Right ventricle myocardium superior (tissue), 1 donor: ENCODE results near the gene ZNF516. TPM values are rescaled to one million over a fixed set of nuclear protein-coding genes. Genes with fewer than 3 reads are reported as not detected.
A peak's percentile ranks its signal among the peaks of the same experiment; 100 is the strongest.

ENCODE experiments used
- ATAC-seq: fragments of 200-7000 bp; cut with Tn5 transposase; one replicate; pipeline ENCODE4 v1.9.1; 2020; ENCODE audit warnings: mild to moderate bottlenecking; ENCODE audit not compliant: poor library complexity
- DNase-seq: peaks from one replicate; pipeline ENCODE4 v3.0.0-alpha.2; 2020
- intact Hi-C: fragments of 100-400 bp; cut with DNase I; formaldehyde crosslinking; loops from one replicate; pipeline ENCODE4 v1.11.2; 2022
- total RNA-seq: library from RNA; stranded (reverse); fragmentation: NEBNext Ultra II Directional; extraction: Animal tissue kit (Norgen Biotek cat#: 25700); gene quantifications from one replicate; pipeline ENCODE4 v1.2.1, GENCODE V29; 2021
- donor health status: DM: no; HTN: yes; CAD: no; lungs with severe emphysema.

ZNF516 gene
- total RNA-seq, 1 donor from 2014 or later: 12.6 TPM

DNA sequence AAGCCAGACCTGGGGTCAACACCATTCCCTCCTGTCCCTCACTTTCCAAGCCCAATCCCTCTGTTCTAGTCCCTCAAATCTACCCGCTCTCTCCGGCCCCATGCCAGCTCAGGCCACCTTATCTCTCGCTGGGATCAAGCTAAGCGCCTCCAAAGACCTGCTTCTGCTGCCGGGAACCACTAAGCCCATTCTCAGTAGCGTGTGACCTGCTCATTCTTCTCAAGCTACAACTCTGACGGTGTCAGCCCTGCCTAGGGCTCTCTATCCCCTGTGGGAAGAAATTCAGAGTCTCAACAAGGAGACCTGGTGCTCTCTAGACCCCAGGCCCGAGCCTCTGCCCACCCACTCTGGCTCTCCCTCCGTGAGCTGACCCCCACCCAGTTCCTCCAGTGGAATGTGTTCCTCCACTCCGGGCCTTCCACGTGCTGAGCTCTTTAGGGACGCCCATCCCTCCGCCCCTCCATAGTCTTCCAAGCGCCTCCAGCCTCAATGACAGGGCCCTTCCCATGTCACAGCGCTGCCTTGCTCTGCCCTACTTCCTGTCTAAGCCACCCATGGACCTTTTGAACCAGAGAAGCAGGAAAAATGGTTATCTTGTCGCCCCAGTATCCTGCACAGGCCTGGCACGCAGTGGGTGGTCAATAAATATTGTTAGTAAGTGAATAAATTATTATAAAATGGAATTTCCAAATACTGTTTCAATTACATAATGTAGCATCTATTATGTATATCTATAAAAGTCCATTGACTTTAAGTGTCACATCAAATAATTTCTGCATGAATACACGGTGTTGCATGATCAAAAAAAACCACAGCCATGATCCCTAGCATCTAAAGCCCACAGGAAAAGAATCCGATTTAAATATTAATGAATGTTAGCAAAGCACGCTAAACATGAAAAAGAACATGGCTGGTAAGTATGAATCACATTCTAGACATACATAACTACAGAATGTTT, 127.6 kb downstream of the ZNF516 start:
- no peak for ATAC-seq
- intact Hi-C loops: no loop called here
- no peak for DNase-seq

DNA sequence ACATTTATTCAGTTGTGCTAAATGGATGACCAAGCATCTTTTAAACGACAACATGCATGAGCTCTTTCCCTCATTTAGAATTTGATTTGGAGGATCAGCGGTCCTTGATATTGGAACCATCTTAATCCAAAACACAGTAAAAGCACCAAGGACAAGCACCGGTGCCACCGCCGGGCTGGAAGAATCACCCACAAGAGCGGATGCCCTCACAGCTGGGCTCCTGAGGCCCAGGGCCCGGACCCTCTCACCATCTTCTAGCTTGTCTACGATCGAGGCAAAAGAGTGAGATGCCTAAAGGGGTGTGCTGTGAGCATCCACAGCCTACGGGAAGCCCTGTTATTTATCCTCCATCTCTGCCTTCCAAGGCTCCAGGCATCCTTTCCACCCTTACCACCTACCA, 129.5 kb downstream of the ZNF516 start:
- ATAC-seq: no peak
- no peak for DNase-seq
- intact Hi-C loops: no loop called here

DNA sequence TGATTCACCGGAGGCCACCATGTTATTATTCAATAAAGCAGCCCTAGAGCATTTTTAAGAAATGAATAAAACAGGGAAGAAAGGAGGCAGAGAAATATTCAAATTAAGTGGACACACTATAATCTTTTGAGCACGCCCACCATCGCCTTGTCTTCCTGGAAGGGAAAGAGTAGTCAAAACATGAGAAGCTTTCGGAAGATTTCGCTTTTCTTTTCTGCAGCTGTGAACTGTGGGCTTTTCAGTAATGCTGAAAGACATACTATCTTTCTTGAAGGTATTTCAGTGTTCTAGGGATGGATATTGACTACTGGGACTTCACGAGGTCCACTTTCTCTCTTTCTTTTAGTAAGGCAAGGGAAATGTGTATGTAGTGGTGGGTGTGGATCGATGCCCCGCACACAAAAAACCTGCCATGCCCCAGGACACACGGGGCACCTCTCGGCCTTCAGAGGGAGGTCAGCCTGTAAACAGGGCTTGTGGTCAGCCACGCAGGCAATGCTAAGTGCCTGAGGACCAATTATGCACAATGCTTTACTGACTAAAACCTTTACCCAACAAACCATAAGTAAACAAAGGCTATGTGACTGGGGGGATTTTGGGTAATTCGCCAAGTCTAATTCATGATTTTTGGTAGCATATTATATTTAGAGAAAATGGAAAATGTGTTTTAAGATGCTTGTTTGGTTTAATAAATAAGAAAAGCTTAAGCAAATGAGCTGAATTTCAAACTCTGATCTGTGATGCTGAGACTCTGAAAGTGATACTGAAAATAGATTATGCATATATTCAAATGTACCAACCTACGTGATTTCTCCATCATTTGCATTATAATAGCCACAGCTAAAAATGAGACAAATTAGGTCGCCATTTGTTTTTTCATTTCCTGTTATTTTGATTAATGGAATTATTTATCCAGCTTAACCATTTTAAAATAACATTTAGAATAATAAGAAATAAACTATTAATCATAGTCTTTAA, 130.5 kb downstream of the ZNF516 start:
- no peak for DNase-seq
- intact Hi-C loops: no loop called here
- ATAC-seq: no peak

DNA sequence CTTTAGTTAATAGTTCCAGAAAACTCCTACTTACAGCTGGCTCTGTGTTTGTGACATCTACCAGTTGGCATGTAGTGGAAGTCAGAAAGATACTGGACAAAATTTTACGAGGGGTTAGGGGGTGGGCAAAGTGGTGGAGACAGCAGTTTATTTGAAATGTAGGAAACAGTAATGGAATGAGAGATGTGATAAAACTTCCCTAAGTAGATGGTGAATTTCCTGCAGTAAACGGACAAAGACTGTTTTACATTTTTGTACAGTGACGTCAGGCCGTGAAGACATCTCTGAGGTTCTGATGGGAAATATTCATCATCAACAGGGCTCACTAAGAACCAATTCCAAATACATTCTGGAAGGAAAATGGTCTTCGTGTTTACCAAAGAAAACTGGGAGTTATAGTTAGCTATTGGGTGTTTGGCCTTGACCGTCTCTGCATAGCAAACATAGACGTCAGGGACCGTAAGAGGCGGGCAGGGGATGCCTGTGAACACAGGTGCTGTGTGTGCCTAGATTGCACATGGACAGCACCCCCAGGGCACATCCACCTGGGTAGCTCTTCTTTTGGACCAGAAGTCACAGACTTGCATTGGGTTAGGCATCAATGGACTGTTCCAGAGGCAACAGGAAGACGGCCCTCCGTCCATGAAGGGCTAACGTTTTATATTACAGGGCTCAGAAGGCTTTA, 131.5 kb downstream of the ZNF516 start:
- DNase-seq: no peak
- intact Hi-C loops: no loop called here
- ATAC-seq: no peak

DNA sequence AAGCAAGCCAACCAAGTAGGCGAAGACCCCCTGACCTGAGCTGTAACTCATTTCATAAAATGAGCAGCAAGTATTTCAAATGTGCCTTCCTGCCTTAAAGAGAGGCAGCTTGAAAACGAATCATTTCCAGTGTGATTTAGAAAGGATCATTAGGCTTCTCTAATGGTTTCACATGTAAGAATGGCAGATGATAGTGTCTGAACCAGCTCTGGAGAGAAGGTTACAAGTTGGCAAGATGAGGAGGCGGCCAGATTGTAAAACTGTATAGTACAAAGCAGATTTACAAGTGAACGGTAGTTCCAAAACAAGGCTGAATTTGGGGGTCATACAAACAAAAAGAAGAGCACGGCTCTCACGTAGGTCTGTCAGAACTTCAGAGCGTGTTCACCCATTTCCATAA, 132.4 kb downstream of the ZNF516 start:
- intact Hi-C loops: no loop called here
- ATAC-seq (no peak), DNase-seq (no peak)

DNA sequence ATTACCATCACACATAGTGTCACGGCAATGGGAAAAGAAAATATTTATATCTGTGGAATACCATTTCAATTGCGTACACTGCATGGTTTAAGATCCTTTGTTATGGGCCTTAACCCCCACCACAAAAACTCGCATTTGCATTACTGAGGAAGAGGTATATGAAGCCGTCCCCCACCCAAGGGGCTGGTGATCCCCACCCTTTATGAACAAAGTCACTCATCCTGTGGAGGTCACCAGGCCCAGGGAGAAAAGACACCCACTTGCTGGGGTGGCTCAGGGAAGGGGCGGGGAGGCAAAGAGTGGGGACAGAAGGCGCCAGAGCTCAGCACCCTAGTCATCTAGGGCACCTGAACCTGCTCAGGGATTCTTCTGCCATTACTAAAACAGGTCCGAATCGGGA, 133.8 kb downstream of the ZNF516 start:
- intact Hi-C loops: no loop called here

DNA sequence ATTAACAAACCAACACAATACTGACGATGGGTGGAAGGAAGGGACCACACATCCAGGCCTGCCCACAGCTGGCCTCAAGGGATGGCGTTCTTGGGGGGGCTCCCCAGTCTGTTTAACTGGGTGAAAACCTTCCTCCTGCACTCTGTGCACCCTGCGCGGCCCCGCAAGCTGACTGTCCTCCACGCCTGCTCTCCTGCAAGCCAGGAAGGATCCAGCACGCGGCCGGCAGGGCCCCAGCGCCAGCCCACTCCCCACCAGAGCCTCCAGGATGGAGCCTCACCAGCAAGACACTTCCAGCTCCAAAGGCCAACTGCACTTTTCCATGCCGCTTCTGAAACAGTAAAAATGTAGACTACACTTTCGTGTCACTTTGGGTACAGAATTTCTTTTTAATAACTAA, 135.1 kb downstream of the ZNF516 start:
- no peak for ATAC-seq
- intact Hi-C loops: no loop called here

More for the DNA sequence above, 133.8 kb downstream of the ZNF516 start:
- no peak for ATAC-seq
- DNase-seq: no peak

DNA sequence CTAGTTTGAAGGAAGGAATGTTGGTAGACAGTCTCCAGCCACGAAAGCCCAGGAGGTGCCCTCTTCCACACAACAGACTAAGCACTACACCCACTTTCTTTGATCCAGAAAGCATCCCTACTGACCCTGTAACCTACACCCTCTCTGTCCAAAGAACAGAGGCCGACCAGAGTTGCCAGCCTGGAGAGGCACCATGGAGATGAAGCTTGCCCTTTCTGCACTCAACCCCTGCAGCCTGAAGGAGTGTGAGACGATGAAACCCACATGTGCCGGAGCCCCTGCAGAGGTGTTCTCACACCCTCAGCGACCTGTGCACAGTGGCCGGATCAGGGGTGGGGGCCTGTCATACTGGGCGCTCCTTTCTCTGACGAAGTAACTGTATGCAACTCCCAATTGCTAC, 136.3 kb downstream of the ZNF516 start:
- no peak for DNase-seq
- no peak for ATAC-seq
- intact Hi-C loops: no loop called here

More for the DNA sequence above, 135.1 kb downstream of the ZNF516 start:
- DNase-seq: no peak

DNA sequence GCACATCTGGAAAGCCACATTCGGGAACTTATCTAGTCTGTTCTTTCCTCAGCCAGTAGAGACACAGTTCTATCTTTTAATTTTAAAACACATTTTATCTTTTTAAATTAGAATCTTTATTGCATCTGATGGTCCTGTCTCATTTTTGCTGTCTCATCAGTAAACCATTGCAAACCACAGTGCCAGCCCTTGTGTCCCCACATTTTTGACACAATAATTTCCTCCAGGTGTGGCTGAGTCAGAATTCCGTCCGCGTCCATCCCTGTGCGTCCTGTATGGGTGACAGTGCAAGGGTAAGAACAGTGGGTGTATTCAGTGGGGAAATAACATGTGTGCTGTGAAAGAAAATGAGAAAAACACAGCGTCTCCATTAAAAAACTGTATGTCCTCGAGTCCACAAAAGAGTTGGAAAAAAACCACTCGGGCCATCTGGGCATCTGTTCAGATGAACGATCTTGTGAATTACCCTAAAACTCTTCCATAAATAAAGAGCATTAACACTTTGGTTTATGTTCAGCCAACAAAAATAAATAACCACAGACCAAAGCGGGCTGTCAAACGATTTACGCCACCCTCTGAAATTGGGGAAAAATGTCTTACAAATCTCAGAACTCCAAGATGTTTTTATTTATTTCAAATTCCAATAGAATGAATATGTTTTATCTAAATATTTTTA, 137.3 kb downstream of the ZNF516 start:
- intact Hi-C loops: no loop called here
- ATAC-seq: no peak
- DNase-seq: no peak

DNA sequence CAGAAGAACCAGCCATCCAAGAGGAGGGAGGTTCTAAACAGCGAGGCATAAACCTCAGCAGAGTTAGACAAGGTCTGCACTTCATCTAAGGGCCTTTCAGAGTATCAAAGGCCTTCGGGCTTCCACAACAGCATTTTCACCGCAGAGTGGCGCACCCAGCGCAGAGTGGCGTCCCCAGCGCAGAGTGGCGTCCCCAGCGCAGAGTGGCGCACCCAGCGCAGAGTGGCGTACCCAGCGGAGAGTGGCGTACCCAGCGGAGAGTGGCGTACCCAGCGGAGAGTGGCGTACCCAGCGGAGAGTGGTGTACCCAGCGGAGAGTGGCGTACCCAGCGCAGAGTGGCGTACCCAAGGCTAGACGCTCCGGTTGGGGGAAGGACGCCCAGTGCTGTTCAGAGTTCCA, 137.9 kb downstream of the ZNF516 start:
- DNase-seq: no peak
- intact Hi-C loops: no loop called here
- ATAC-seq: no peak

DNA sequence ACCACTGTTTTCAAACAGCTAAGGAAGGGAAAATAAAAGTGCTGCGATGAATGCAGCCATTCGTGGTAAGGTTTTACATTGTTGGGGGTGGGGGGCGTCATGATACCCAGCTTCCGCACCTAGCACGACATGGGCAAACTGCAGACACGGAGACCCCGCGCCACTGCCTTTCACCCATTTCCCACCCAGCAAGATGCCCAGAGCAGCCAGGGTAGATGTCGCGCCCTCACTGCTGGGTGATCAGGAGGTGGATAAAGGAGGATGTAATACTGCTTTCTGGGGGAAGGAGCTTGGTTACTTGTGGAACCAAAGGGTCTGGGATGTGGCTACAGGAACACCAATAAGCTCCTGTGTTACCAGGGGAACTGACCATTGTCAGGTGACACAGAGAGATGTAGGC, 138.4 kb downstream of the ZNF516 start:
- intact Hi-C loops: no loop called here
- DNase-seq (no peak), ATAC-seq (no peak)

DNA sequence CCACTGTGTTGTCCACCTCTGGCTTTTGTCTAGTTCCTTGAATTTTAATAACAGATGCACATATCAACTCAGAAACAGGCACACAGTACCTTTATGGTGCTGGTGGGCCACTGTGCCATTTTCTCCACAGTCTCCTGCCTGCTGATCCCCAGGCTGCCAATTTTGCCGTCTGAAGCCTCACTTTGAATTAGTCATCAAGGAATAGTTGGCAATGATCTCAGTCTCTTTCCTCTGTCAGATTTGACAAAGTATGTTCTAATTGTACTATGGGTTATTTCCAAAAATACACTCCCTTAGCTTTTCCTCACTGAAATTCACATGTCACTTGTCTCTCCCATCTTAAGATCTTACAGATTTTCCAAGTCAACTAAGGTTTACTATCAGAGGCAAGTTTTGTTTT, 140.7 kb downstream of the ZNF516 start:
- intact Hi-C loops: no loop called here
- ATAC-seq (no peak), DNase-seq (no peak)

DNA sequence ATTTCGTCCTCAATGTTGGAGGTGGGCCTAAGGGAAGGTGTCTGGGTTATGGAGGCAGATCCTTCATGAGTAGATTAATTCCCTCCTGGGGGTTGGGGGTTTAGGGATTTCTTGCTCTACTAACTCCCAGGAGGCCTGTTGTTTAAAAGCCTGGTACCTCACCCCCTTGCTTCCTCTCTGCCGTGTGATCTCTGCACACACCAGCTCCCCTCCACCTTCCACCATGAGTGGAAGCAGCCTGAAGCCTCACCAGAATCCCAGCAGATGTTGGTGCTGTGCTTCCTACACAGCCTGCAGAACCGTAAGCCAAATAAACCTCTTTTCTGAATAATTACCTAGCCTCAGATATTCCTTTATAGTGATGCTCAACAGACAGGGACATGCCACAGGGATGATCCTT, 141.5 kb downstream of the ZNF516 start:
- ATAC-seq: no peak
- DNase-seq: no peak
- intact Hi-C loops: no loop called here

DNA sequence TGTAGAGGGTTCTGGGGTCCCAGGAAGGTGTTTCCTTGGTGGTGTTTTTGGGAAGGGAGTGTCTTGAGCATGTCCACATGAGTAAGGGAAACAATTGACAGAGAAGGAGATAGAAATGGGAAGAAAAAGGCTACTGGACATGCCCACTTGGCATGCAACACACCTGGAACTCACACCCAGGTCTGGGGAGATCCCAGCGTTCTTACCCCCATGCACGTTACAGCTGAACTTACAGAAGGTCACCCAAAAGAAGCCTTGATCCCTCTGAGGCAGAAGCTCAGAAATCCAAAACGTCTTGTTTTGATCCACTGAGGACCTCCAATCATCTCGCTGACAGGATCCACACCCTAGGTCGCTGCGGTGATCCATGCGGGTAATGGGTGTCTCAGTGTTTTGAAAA, 142.0 kb downstream of the ZNF516 start:
- intact Hi-C loops: no loop called here
- ATAC-seq: no peak
- no peak for DNase-seq

DNA sequence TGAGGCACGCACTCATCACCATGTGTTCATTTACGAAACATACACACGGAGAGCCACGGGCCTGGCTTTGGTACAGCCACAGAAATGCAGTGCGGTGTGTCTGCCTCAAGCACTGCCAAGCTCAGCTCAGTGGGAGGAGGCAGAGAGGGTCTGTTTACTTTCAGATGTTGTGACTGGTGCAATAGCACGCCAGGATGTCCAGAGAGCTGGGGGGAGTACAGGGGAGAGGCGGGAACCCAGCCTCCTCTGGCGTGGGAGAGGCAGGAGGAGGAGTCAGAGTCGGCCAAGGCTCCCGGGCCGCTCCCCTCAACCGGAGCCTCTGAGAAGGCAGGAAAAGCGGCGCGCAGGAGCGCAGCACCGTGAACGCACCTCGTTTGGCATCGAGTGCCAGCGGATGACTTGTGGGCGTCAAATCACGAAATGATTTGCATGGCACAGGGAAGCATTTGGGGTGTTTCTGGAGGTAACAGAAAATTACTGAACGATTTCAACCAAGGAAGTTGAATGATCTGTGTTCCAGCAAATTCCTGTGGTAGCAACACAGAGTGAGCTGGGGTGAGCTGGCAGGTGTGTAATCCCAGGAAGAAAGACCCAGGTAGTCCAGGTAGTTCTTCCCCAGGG, 143.0 kb downstream of the ZNF516 start:
- intact Hi-C loops: no loop called here
- ATAC-seq: peak; percentile 85
- DNase-seq: peak; percentile 63

DNA sequence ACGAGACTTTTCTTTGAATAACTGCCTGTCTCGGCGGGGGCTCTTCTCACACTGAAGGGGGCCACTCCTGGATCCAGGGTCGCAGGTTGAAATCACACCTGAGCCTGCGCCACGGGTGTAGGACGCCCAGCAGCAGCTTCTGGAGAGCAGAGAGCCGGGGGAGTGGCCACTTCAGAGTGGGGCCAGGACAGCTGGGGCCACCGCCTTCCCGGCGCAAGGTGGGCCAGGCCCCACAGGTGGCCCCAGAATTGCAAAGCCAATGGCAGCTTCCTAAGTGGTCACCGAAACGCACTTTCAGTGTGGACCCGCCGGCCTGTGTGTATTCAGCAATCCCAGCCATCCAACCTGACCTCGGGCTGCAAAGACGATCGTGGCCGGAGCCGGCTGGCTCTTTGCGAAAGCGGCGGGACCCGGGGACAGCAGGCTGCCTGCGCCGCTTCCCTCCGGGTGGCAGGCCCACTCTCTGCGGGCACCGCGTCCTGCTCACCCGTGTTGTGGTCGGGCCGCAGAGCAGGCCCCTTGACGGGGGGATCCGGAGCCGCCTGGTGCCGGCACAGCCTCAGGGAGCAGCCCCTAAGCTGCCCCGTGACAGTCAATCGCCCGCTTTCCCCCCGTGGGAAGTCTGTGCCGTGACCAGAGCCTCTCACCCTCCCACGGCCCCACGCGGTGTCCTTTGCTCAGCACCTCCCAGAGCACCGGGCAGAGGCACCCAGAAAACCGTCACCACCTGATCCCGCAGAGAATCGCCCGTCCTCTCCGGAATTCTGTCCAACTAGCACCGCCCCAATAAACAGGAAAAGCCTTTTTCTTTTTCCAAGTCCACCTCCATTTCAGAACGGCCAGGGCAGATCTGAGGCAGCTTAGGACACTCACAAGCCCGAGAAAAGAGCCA, 144.7 kb downstream of the ZNF516 start:
- DNase-seq: no peak
- no peak for ATAC-seq
- intact Hi-C loops: no loop called here
